ENCODE measurements around the gene SPATA2L.
"Not testable (repeated sequence)": the region's sequence is repeated elsewhere in the genome, so short reads cannot be mapped to it uniquely, and the experiment has no call there.

SPATA2L gene

GRCh38 chr16:89693931-89694783, 7.3 kb downstream of the SPATA2L start:
- H3K4me3 ChIP-seq (ENCODE audit: low read depth, low read length): no peak overlapping the region
- TF ChIP-seq, protein P1, sequence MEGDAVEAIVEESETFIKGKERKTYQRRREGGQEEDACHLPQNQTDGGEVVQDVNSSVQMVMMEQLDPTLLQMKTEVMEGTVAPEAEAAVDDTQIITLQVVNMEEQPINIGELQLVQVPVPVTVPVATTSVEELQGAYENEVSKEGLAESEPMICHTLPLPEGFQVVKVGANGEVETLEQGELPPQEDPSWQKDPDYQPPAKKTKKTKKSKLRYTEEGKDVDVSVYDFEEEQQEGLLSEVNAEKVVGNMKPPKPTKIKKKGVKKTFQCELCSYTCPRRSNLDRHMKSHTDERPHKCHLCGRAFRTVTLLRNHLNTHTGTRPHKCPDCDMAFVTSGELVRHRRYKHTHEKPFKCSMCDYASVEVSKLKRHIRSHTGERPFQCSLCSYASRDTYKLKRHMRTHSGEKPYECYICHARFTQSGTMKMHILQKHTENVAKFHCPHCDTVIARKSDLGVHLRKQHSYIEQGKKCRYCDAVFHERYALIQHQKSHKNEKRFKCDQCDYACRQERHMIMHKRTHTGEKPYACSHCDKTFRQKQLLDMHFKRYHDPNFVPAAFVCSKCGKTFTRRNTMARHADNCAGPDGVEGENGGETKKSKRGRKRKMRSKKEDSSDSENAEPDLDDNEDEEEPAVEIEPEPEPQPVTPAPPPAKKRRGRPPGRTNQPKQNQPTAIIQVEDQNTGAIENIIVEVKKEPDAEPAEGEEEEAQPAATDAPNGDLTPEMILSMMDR (IDR thresholded peaks at IDR 0.05; ENCODE audit: borderline replicate concordance, insufficient read depth, low read depth, low read length): no peak

DNA sequence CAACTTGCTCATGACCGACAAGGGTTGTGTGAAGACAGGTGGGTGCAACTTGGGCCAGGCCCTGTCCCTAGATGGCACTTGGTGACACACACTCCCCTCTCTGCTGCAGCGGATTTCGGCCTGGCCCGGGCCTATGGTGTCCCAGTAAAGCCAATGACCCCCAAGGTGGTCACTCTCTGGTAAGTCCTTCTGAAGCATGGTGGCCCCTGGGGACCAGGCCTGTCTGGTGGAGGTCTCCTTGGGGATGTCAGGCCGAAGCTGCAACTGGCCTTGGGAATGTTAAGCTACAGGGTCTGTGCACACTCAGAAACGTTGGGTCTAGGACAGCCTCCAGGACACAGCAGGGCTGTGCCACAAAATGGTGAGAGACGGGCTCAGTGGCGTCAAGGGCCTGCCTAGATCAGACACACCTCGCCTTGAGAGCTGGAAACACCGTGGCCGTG, 8.2 kb downstream of the SPATA2L start:
- TF ChIP-seq, protein P1 (IDR thresholded peaks at IDR 0.05; ENCODE audit: borderline replicate concordance, insufficient read depth, low read depth, low read length): no peak
- no peak overlapping the region for H3K4me3 ChIP-seq (ENCODE audit: low read depth, low read length)

- H3K4me3 ChIP-seq (ENCODE audit: low read depth, low read length): no peak overlapping the region
- TF ChIP-seq, protein P1 (IDR thresholded peaks at IDR 0.05; ENCODE audit: borderline replicate concordance, insufficient read depth, low read depth, low read length): no peak
These were observed 9.4 kb downstream of the SPATA2L start for GRCh38 chr16:89691986-89692569.

DNA sequence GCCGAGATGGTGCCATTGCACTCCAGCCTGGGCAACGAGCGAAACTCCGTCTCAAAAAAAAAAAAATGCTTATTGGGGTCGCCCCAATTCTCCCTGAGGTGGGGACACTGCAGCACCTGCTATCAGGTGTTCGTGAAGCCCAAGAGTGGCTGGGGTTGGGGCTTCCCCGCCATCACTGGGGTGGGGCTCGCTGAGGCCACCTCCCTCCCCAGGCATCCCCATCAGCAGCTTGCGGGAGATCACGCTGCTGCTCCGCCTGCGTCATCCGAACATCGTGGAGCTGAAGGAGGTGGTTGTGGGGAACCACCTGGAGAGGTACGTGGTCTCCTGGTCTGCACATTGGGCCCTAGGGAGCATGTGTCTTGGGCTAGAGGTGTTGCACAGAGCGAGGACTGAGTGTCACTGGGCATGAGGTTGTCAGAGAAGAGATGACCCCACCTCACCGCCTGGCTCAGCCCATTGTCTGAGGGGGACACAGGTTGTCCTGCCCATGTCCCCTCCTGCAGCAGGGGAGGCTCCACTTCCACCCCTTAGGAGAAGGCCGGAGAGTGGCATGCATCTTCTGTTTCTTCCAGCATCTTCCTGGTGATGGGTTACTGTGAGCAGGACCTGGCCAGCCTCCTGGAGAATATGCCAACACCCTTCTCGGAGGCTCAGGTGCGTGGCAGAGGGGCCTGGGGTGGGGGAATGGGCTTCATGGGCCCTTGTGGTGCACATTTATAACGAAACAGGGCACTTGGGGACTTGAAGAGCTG, 10.1 kb downstream of the SPATA2L start:
- no peak overlapping the region for H3K4me3 ChIP-seq (ENCODE audit: low read depth, low read length)
- TF ChIP-seq, protein P1 (IDR thresholded peaks at IDR 0.05; ENCODE audit: borderline replicate concordance, insufficient read depth, low read depth, low read length): no peak

DNA sequence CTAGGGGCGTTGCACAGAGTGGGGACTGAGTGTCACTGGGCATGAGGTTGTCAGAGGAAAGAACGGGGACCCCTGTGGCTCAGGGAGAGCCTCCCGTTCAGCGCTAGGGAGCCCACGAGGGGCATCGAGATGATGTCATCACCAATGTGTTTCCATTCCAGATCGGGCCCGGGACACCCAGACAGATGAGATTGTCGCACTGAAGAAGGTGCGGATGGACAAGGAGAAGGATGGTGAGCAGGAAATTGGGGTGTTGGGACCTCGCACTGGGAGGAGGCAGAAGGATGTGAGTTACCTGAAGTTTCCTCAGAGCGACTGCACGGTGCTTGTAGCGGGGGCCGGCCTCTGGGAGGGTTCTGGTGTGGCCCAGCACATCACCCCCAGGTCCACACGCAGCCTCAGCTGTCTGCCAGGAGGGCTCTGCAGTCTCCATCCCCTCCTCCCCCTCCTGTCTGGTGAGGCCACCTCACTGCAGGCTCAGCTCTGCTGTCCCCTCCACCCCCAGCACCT, 11.1 kb downstream of the SPATA2L start:
- no peak overlapping the region for H3K4me3 ChIP-seq (ENCODE audit: low read depth, low read length)

GRCh38 chr16:89689621-89690020, 11.9 kb downstream of the SPATA2L start:
- not testable (repeated sequence) for H3K4me3 ChIP-seq (ENCODE audit: low read depth, low read length)

More for the DNA sequence above, 11.1 kb downstream of the SPATA2L start:
- TF ChIP-seq, protein P1 (IDR thresholded peaks at IDR 0.05; ENCODE audit: borderline replicate concordance, insufficient read depth, low read depth, low read length): no peak

DNA sequence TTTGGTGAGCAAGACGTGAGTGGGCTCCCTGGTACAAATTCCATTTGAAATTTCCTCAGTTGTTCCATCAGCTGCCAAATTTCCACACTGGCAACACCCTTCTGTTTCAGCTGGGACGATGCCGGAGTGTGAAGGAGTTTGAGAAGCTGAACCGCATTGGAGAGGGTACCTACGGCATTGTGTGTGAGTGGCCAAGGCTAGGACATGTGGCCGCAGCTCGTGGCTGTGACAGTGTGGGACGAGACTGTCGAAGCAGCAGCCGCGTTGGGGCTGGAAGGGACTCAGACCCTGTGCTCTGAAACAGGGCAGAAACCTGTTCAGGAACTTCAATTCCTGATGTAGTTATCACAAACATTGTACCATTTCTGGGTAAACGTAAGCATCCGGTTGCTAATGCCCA, 12.4 kb downstream of the SPATA2L start:
- H3K4me3 ChIP-seq (ENCODE audit: low read depth, low read length): no peak overlapping the region
- TF ChIP-seq, protein P1 (IDR thresholded peaks at IDR 0.05; ENCODE audit: borderline replicate concordance, insufficient read depth, low read depth, low read length): no peak
